PC-3 (cell line): Measurements from ENCODE around the gene PARD6B. TPM values are rescaled to one million over a fixed set of nuclear protein-coding genes. Genes with fewer than 3 reads are reported as not detected.

ENCODE experiments used
- ATAC-seq: fragments of 200-7000 bp; cut with Tn5 transposase; 2 replicates; pipeline ENCODE4 v1.9.1; 2020; ENCODE audit warnings: mild to moderate bottlenecking, moderate library complexity
- BruUV-seq: library from RNA; stranded (reverse); fragments of 400-500 nt; replicated peaks from 2 replicates; lab custom pipeline; 2021; lab: Mats Ljungman, UMichigan
- CTCF ChIA-PET: fragments of 300-600 bp; sonication (Branson Sonifier 250); formaldehyde crosslinking; loops from one replicate; lab custom pipeline; 2022; ENCODE audit warnings: antibody characterized with exemption; lab: Charles Lee
- POLR2A ChIA-PET: fragments of 300-600 bp; sonication (Branson Sonifier 250); formaldehyde crosslinking; loops from one replicate; lab custom pipeline; 2022; ENCODE audit warnings: antibody characterized with exemption; ENCODE audit not compliant: unreplicated experiment; lab: Charles Lee
- DNase-seq: peaks from one replicate; pipeline ENCODE4 v3.0.0-alpha.2; 2015
- H2AFZ ChIP-seq: fragments of 300-600 bp; sonication (generic); 2 replicates; pipeline ENCODE4 v1.6.0; 2016; ENCODE audit warnings: antibody characterized with exemption, low read length
- H3F3A ChIP-seq: fragments of 300-600 bp; sonication (generic); one replicate; pipeline ENCODE4 v1.6.0; 2017; ENCODE audit warnings: antibody characterized with exemption, low read length, control low read depth, mild to moderate bottlenecking; ENCODE audit not compliant: unreplicated experiment
- H3K27ac ChIP-seq: fragments of 300-600 bp; sonication (generic); 2 replicates; pipeline ENCODE4 v1.5.1; 2016; ENCODE audit warnings: mild to moderate bottlenecking, low read length
- H3K27me3 ChIP-seq: fragments of 300-600 bp; sonication (generic); 2 replicates; pipeline ENCODE4 v1.6.1; 2016; ENCODE audit warnings: low read length, mixed read lengths
- H3K36me3 ChIP-seq: fragments of 300-600 bp; sonication (generic); 2 replicates; pipeline ENCODE4 v1.6.1; 2016; ENCODE audit warnings: low read depth, mixed run types, low read length, mixed read lengths
- H3K4me1 ChIP-seq: fragments of 300-600 bp; sonication (generic); 2 replicates; pipeline ENCODE4 v1.5.1; 2016; ENCODE audit warnings: low read length; ENCODE audit not compliant: insufficient read depth
- H3K4me2 ChIP-seq: fragments of 300-600 bp; sonication (generic); 2 replicates; pipeline ENCODE4 v1.6.0; 2016; ENCODE audit warnings: low read length
- H3K4me3 ChIP-seq: fragments of 300-600 bp; sonication (generic); 2 replicates; pipeline ENCODE4 v1.5.1; 2016; ENCODE audit warnings: mild to moderate bottlenecking, low read length, mixed read lengths
- H3K79me2 ChIP-seq: fragments of 300-600 bp; sonication (generic); 2 replicates; pipeline ENCODE4 v1.6.1; 2017; ENCODE audit warnings: low read length, mixed read lengths
- H3K9ac ChIP-seq: fragments of 300-600 bp; sonication (generic); 2 replicates; pipeline ENCODE4 v1.6.0; 2016; ENCODE audit warnings: mild to moderate bottlenecking, low read length
- H3K9me2 ChIP-seq: fragments of 300-600 bp; sonication (generic); replicated peaks from 2 replicates; pipeline ENCODE4 v1.6.1; 2016; ENCODE audit warnings: mixed run types, low read length, mixed read lengths
- H3K9me3 ChIP-seq: fragments of 300-600 bp; sonication (generic); 2 replicates; pipeline ENCODE4 v1.6.1; 2016; ENCODE audit warnings: low read length, mixed read lengths
- H4K20me1 ChIP-seq: fragments of 300-600 bp; sonication (generic); 2 replicates; pipeline ENCODE4 v1.6.1; 2016; ENCODE audit warnings: low read length, mixed read lengths
- EZH2 ChIP-seq: fragments of 300-600 bp; sonication (generic); IDR thresholded peaks from one replicate; pipeline ENCODE4 v1.6.1; 2017; ENCODE audit warnings: antibody characterized with exemption, mild to moderate bottlenecking, low read length; ENCODE audit not compliant: unreplicated experiment
- EZH2phosphoT487 ChIP-seq: fragments of 300-600 bp; sonication (generic); IDR thresholded peaks from 2 replicates; pipeline ENCODE4 v1.6.1; 2018; ENCODE audit warnings: mild to moderate bottlenecking, antibody characterized with exemption, low read length, borderline replicate concordance
- intact Hi-C: fragments of 100-400 bp; cut with micrococcal nuclease; formaldehyde crosslinking; loops from 2 replicates; pipeline ENCODE4 v1.9.0; 2023
- total RNA-seq: library from RNA; depleted of rRNA; stranded (reverse); fragments of >200 nt; gene quantifications from 2 replicates; pipeline ENCODE4 v1.2.3, GENCODE V29; 2014
- TF ChIP-seq, protein P1 (sequence below): fragments of 300-600 bp; sonication (generic); conservative IDR thresholded peaks from 2 replicates; pipeline ENCODE4 v1.5.1; 2017; ENCODE audit warnings: antibody characterized with exemption, low read depth, mild to moderate bottlenecking, low read length

PARD6B gene
- total RNA-seq, 1 experiment from 2014 or later, result 4.3 TPM

DNA sequence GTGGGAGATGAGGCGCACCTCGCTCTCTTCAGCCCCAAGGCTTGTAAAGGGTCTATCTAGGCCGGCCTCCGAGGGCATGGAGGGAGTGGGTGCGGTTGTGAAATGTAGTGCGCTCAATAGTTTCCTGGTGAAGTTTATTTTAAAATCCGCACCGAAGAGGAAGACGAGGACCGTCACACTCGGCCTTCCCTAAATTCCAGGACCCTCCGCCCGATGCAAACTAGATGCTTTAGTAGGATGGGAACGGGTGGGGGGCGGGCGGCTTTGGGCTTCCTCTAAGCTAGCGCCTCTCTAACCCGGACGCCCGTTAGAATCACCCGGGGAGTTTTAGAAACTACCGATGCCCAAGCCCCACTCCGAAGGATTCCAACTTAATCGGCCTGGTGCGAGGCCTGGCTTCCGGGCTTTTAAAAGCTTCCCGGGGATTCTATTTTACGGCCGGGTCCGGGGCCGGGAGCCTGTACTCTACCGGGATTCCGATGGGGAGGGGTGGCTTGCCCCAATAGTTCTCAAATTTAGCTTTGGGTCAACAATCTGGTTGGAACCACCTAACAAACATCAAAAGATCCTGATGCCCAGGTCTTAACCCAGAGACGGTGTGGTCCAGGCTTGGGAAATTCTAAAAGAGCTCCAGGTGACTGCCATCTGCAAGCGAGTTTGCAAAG is 62.9 kb downstream of the PARD6B start:
- H2AFZ ChIP-seq, result peak overlapping the region; percentile 75
- POLR2A ChIA-PET, result interaction anchor here (0.5 to 0.9 kb wide), 7 partner anchors 21 to 825 kb away, joined by 3 to 6 read pairs (median 3); partner anchors contain the start of genes ADNP and MOCS3
- TF ChIP-seq EZH2phosphoT487 (no peak), EZH2 (no peak)
- TF ChIP-seq, protein P1, sequence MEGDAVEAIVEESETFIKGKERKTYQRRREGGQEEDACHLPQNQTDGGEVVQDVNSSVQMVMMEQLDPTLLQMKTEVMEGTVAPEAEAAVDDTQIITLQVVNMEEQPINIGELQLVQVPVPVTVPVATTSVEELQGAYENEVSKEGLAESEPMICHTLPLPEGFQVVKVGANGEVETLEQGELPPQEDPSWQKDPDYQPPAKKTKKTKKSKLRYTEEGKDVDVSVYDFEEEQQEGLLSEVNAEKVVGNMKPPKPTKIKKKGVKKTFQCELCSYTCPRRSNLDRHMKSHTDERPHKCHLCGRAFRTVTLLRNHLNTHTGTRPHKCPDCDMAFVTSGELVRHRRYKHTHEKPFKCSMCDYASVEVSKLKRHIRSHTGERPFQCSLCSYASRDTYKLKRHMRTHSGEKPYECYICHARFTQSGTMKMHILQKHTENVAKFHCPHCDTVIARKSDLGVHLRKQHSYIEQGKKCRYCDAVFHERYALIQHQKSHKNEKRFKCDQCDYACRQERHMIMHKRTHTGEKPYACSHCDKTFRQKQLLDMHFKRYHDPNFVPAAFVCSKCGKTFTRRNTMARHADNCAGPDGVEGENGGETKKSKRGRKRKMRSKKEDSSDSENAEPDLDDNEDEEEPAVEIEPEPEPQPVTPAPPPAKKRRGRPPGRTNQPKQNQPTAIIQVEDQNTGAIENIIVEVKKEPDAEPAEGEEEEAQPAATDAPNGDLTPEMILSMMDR, result no peak
- H3K4me1 ChIP-seq, result peaks cover 29% of the 10 kb centered on the region
- H3F3A ChIP-seq, result no peaks in the 10 kb centered on the region
- H3K27me3 ChIP-seq, result no peaks in the 10 kb centered on the region
- intact Hi-C loops, result loop anchor here (2.0 kb wide), 2 partner anchors 136 to 186 kb away; partner anchors contain the start of gene ADNP
- CTCF ChIA-PET, result interaction anchor here (0.6 to 1.5 kb wide), 15 partner anchors 21 to 643 kb away, joined by 3 to 9 read pairs (median 4); partner anchors contain the start of gene ADNP
- ATAC-seq (peak; percentile 2), DNase-seq (no peak)
- H3K9me2 ChIP-seq, result no peaks in the 10 kb centered on the region
- peaks cover 10% of the 10 kb centered on the region; the same call in 1 of the 2 replicates for H3K79me2 ChIP-seq
- no peaks in the 10 kb centered on the region for H4K20me1 ChIP-seq
- H3K36me3 ChIP-seq, result no peaks in the 10 kb centered on the region
- no peak overlapping the region for H3K9ac ChIP-seq
- H3K27ac ChIP-seq, result no peak overlapping the region
- BruUV-seq, result no TSS peak
- H3K9me3 ChIP-seq, result no peaks in the 10 kb centered on the region
- peak overlapping the region; percentile 69 for H3K4me2 ChIP-seq
- peak overlapping the region; percentile 46 for H3K4me3 ChIP-seq

DNA sequence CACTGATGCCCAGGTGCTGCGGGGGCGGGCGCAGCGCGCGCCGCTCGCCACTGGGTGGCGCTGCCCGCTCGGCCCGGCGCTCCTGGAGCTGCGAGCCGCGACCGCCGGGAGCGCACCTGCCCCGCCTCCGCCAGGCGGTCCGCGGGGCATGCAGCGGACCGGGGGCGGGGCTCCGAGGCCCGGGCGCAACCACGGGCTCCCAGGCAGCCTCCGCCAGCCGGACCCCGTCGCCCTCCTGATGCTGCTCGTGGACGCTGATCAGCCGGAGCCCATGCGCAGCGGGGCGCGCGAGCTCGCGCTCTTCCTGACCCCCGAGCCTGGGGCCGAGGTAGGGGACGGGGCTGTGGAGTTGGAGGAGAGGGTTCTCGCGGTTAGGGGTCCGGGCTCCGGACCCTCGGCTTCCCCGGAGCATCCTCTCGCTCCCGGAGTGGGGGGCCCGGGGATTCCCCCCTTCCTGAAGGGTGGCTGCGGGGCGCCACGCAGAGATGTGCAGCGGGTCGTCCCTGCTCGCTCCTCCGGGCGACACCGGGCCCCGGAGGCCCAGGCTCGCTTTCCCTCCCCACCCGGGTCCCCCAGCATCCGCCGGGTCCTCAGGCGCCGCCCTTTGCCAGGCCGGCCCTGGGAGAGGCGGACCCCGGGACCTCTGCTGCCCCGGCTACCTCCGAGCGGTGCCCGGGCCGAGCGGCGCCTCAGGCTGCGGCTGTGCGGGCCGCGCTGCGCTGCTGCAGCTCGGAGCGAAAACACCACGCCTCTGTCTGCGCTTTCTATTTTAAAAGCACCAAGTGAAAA is 63.7 kb downstream of the PARD6B start, which contains the start of gene BCAS4:
Gene BCAS4 (plus strand): TSS at position 216 of the 789 bp plus-strand sequence. CDS start 23 bp downstream, at position 239.
- no peaks in the 10 kb centered on the region for H3K9me3 ChIP-seq
- TF ChIP-seq EZH2, result no peak
- no peak for TF ChIP-seq EZH2phosphoT487
- TF ChIP-seq, protein P1, result peak; percentile 71
- peaks cover 10% of the 10 kb centered on the region; the same call in 1 of the 2 replicates for H3K79me2 ChIP-seq
- POLR2A ChIA-PET, result interaction anchor here (0.5 to 0.9 kb wide), 7 partner anchors 22 to 825 kb away, joined by 3 to 6 read pairs (median 3); partner anchors contain the start of genes ADNP and MOCS3
- H3K27me3 ChIP-seq, result no peaks in the 10 kb centered on the region
- CTCF ChIA-PET, result interaction anchor here (0.6 to 1.5 kb wide), 14 partner anchors 22 to 644 kb away, joined by 3 to 9 read pairs (median 4); partner anchors contain the start of gene ADNP
- peak within 1 kb of the TSS; percentile 96 for H3K4me3 ChIP-seq
- no peak within 1 kb of the TSS for H3K27ac ChIP-seq
- peak within 1 kb of the TSS; percentile 72 for H3K9ac ChIP-seq
- no peaks in the 10 kb centered on the region for H4K20me1 ChIP-seq
- H2AFZ ChIP-seq, result peak within 1 kb of the TSS; percentile 99
- ATAC-seq, result peak; percentile 64
- H3K9me2 ChIP-seq, result no peaks in the 10 kb centered on the region
- intact Hi-C loops, result loop anchor here (1.0 to 2.0 kb wide), 3 partner anchors 23 to 186 kb away; partner anchors contain the start of gene ADNP
- no peaks in the 10 kb centered on the region for H3F3A ChIP-seq
- peak within 1 kb of the TSS; percentile 85 for H3K4me2 ChIP-seq
- H3K36me3 ChIP-seq, result no peaks in the 10 kb centered on the region
- BruUV-seq, result no TSS peak
- peak; percentile 95 for DNase-seq
- H3K4me1 ChIP-seq, result peaks cover 28% of the 10 kb centered on the region
